ENCODE results near the gene SLC35F6.
A peak's percentile ranks its signal among the peaks of the same experiment; 100 is the strongest.

DNA sequence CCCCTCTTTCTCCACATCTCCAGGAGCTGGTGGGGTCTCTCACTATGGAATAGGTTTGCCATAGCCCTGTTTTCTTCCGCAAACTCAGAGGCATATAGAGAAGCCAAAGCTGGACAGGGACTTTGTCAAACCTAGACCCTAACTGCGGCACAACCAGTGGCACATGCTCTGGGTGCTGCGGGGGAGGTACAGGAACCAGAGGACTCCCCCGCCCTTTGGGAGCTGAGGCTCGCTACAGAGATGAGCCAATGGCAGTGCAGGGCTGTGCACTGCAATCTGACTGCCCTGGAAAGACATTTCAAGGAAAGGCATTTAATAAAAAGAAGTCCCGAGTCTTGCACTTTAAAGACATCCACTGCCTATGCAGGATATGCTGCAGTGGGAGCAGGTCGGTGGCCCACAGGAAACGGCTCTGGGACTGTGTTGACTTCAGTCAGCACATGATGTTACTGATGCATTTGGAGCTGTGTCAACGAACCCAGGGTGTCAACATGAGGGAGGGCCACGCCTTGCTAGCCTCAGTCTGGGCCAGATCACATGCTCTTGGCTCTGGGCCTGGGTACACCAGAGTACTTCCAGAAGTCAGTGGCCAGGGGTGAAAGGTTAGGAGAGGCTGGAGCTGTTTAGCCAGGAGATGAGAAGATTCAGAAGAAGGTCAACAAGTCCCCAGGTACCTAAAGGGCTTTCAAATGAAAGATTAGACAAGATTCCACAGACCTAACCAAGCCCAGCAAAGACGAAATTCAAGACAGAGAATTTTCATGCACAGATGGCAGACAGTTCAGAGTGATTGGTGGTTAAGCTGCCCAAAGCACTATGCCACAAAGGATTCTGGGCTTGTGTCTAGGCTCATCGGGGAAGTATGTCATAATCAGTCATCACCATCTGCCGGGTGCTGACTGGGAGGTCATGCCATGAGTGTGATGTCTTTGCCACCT, 8.2 kb downstream of the SLC35F6 start:
- TF ChIP-seq, protein P1, sequence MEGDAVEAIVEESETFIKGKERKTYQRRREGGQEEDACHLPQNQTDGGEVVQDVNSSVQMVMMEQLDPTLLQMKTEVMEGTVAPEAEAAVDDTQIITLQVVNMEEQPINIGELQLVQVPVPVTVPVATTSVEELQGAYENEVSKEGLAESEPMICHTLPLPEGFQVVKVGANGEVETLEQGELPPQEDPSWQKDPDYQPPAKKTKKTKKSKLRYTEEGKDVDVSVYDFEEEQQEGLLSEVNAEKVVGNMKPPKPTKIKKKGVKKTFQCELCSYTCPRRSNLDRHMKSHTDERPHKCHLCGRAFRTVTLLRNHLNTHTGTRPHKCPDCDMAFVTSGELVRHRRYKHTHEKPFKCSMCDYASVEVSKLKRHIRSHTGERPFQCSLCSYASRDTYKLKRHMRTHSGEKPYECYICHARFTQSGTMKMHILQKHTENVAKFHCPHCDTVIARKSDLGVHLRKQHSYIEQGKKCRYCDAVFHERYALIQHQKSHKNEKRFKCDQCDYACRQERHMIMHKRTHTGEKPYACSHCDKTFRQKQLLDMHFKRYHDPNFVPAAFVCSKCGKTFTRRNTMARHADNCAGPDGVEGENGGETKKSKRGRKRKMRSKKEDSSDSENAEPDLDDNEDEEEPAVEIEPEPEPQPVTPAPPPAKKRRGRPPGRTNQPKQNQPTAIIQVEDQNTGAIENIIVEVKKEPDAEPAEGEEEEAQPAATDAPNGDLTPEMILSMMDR (IDR thresholded peaks at IDR 0.05; ENCODE audit: low read depth, low read length, missing input control) = no peak
- TF ChIP-seq, protein P2, sequence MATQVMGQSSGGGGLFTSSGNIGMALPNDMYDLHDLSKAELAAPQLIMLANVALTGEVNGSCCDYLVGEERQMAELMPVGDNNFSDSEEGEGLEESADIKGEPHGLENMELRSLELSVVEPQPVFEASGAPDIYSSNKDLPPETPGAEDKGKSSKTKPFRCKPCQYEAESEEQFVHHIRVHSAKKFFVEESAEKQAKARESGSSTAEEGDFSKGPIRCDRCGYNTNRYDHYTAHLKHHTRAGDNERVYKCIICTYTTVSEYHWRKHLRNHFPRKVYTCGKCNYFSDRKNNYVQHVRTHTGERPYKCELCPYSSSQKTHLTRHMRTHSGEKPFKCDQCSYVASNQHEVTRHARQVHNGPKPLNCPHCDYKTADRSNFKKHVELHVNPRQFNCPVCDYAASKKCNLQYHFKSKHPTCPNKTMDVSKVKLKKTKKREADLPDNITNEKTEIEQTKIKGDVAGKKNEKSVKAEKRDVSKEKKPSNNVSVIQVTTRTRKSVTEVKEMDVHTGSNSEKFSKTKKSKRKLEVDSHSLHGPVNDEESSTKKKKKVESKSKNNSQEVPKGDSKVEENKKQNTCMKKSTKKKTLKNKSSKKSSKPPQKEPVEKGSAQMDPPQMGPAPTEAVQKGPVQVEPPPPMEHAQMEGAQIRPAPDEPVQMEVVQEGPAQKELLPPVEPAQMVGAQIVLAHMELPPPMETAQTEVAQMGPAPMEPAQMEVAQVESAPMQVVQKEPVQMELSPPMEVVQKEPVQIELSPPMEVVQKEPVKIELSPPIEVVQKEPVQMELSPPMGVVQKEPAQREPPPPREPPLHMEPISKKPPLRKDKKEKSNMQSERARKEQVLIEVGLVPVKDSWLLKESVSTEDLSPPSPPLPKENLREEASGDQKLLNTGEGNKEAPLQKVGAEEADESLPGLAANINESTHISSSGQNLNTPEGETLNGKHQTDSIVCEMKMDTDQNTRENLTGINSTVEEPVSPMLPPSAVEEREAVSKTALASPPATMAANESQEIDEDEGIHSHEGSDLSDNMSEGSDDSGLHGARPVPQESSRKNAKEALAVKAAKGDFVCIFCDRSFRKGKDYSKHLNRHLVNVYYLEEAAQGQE (IDR thresholded peaks at IDR 0.05) = no peak
- TF ChIP-seq JUND (IDR thresholded peaks at IDR 0.05) (peak; percentile 77 to 94), TAF1 (conservative IDR thresholded peaks at IDR 0.05) (peak; percentile 87), RAD21 (IDR thresholded peaks at IDR 0.05) (peak in 1 of 2 donors; percentile 24), EGR1 (IDR thresholded peaks at IDR 0.05; ENCODE audit: low read depth in 2 of 2) (peak in 1 of 2 donors; percentile 83), SP1 (IDR thresholded peaks at IDR 0.05) (peak; percentile 95), GABPA (IDR thresholded peaks at IDR 0.05 in 1 of 2, conservative IDR thresholded peaks at IDR 0.05 in 1 of 2) (peak; percentile 37 to 81), YY1 (IDR thresholded peaks at IDR 0.05) (peak; percentile 65), FOXA1 (IDR thresholded peaks at IDR 0.05) (peak; percentile 96), RXRA (IDR thresholded peaks at IDR 0.05) (peak; percentile 99 to 100)
- TF ChIP-seq, protein P3, sequence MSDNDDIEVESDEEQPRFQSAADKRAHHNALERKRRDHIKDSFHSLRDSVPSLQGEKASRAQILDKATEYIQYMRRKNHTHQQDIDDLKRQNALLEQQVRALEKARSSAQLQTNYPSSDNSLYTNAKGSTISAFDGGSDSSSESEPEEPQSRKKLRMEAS (IDR thresholded peaks at IDR 0.05) = peak; percentile 97
- TF ChIP-seq, protein P4, sequence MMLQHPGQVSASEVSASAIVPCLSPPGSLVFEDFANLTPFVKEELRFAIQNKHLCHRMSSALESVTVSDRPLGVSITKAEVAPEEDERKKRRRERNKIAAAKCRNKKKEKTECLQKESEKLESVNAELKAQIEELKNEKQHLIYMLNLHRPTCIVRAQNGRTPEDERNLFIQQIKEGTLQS (IDR thresholded peaks at IDR 0.05) = peak; percentile 10
